Measurements from ENCODE around the gene NFIX.
"Not testable (repeated sequence)": the region's sequence is repeated elsewhere in the genome, so short reads cannot be mapped to it uniquely, and the experiment has no call there.

NFIX gene

DNA sequence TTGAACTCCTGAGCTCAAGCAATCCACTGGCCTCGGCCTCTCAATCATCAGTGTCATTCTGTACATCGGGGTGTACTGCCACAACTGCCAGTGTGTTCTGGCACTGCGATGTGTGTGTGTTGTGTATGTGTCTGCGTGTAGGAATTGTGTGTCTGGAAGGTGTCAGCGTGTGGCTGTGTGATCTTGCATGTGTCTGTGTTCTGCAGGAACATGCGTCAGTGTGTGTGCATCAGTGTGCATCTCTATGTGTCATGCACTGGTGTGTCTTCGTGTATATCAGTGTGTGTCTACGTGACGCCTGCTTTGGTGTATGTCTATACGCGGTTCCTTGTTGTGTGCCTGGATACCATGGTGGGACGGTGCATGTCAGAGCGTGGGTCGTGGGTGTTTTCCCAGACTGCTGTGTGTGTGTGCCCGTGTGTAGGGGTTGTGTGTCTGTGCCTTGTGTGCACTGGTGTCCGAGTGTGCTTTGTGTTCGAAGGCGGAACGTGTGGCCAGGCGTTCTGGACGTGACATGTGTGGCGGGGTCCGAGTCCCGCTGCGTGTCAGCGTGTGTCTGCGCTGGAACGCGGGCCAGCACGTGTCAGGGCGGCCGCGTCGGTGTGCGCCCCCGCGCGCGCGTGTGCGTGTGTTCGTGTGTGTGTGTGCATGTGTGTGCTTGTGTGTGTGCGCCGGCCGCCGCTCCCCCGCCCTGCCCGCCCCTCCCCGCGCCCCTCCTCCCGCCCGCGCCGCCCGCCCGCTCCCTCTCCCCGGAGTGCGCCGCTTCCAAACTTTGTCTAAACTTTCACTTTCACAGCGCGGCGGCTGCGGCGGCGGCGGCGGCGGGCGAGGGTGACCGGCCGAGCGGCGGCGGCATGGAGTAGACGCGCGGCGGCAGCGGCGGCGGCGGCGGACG lies at the start of gene NFIX:
Gene NFIX, plus strand, starts transcription at position 775 of the 895 bp plus-strand sequence. CDS start 363 bp downstream, outside the sequence.
- DNase-seq, result peak; percentile 61

DNA sequence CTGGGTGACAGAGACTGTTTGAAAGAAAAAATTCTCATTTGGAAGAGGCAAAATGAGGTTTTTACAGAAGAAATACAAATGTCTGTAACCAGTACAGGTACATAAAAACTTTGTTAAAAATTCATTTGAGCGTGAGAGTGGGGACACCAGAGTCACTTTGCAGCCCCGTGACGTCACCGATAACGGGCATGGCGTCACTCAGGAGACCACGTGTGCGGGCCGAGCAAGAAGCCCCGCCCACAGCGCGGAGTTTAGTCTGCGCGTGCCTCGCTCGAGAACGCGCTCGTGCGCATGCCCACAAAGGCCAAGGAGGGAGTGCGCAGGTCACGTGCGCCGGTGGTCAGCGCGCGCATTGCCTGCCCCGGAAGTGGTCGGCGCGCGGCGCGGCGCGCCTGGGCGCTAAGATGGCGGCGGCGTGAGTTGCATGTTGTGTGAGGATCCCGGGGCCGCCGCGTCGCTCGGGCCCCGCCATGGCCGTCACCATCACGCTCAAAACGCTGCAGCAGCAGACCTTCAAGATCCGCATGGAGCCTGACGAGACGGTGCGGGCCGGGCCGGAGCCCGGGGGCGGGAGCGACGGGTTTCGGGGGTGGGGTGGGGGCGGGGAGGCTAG lies 49.7 kb upstream of the NFIX start, which contains the start of gene RAD23A:
Gene RAD23A, plus strand, starts transcription at position 384 of the 613 bp plus-strand sequence. Its CDS starts 87 bp downstream, at position 471.
- peak; percentile 98 for DNase-seq

DNA sequence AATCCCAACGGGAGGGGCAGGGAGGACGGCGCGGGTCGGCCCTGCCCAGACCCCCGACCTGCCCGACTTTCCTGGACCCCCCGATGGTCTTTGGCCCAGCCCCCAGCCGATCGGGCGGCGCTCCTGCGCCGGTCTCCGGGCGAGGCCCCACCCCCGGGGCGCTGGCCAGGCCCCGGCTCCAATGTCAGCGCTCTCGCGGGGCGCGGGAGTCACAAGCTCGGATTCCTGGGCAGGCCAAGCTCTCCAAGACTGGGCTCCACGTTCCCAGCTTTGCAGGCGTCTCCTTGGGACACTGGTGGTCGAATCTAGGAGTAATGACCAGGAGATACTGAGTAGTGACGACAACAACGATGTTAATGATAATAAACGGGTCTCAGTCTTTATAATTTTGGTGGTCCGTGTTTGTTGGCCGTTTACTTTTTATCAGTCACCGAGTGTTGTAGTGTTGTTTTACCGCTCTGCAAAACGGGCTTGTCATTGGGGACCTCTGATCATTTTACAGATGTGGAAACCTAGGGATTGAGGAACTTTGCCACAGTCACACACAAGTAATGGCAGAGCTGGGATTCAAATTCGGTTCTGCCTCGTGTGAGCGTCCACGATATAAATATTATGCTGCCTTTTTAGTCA lies 49.1 kb upstream of the NFIX start:
- peak; percentile 66 for DNase-seq

DNA sequence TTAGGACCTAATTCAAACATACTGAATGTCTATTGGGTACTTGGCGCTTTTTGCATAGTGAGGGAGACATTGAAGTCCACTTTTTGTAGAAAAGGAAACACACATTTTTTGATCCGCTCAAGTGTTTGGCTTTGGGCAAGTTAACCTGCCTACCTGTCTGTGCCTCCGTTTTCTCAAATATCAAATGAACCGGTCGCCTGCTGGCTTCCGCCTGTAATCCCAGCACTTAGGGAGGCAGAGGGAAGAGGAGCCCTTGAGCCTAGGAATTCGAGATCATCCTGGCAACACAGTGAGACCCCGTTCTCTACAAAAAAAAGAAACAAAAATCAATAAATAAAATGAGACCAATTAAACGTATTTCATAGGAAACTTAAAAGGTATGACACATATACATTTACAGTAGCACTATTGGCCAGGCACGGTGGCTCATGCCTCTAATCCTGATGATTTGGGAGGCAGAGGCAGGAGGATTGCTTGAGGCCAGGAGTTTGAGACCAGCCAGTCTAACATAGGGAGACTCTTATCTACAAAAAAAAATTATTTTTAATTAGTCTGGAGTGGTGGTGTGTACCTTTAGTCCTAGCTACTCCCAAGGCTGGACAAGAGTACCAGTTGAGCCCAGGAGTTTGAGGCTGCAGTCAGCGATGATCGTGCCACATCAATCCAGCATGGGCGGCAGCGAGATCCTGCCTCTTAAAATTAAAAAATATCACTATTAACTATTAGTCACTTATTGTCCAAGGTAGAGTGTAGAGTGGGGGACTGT lies 48.4 kb upstream of the NFIX start:
- no peak for DNase-seq

DNA sequence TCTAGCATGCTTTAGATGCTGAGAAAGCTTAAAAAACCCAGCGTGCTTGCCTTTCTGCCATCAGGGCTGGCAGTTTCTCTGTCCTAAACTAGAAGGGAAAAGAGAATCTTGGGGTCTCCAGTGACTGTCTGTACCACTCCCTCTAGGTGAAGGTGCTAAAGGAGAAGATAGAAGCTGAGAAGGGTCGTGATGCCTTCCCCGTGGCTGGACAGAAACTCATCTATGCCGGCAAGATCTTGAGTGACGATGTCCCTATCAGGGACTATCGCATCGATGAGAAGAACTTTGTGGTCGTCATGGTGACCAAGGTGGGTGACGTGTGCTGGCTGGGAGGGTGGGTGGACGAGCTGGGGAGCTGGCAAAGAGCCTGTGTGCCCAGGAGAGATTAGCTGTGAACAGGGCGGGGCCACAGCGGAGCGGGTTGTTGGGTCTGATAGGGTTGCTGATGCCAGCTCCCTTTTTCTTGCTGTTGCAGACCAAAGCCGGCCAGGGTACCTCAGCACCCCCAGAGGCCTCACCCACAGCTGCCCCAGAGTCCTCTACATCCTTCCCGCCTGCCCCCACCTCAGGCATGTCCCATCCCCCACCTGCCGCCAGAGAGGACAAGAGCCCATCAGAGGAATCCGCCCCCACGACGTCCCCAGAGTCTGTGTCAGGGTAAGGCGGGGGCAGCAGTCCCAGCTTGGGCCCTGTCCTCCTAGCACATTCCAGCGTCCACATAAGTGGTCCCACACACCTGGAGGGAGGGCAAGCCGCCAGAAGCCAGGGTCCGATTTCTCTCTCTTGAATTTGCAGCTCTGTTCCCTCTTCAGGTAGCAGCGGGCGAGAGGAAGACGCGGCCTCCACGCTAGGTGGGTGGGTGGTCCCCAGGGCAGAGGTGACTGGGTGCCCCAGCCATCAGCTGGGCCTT lies 47.3 kb upstream of the NFIX start:
- no peak for DNase-seq

DNA sequence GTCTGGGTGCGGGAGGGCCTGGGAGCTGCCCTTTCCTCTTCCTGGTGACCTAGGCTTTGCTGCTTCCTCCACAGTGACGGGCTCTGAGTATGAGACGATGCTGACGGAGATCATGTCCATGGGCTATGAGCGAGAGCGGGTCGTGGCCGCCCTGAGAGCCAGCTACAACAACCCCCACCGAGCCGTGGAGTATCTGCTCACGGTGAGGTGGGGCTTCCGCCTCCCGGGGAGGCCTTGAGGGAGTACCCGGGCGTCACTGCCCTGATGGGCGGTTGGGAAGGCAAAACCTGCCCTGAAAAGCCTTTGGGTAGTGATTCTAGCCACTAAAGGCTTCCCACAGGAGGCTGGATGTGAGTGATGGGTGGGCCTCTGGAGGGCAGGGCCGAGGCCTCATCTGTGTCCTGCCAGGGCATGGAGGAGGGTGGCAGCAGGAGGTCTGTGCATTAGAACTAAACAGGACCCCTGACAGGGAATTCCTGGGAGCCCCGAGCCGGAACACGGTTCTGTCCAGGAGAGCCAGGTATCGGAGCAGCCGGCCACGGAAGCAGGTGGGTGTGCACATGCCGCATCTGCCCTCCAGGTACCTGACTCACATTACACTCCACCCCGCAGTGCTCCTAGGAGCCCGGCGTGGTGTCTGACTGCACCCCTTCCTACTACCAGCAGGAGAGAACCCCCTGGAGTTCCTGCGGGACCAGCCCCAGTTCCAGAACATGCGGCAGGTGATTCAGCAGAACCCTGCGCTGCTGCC lies 46.5 kb upstream of the NFIX start:
- DNase-seq, result no peak

DNA sequence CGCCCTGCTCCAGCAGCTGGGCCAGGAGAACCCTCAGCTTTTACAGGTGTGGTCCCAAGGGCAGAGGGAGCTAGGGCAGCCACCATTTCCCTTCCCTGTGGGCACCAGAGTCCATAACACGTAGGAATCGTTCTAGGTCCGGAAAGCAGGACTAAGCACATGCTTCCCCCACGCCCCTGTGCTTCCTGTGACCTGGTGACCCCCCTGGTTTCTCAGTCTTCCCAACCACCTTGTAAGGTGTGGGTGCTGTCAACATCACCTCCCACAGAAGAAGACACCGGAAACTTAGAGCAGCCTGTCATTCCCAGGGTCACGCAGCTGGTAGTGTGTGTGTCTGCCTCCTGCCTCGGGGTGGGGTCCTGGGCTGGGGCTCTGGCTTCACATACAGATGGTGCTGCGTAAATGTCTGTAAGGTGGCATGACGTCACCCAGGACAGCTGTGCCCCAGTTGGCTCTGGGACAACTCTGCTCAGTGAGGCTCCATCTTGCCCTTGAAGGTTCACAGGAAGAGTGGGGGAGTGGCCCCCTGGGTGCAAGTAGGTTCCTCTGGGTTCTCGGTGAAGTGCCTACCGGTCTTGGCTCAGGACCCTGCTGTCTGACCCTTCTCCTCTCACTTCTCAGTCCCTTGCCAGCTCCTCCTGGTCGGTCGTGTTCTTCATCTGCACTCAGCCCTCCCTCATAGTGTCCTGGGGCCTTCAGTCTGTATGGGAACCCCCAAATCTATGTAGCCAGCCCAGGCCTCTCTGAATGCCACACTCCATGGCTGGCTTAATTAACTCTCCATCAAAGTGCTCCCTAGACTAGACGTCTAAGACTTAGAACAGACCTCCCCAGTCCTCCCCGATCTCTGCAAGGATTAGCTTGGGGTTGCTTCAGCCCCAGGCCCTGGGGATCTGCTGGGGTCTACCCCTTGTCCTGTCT lies 45.7 kb upstream of the NFIX start:
- no peak for DNase-seq

DNA sequence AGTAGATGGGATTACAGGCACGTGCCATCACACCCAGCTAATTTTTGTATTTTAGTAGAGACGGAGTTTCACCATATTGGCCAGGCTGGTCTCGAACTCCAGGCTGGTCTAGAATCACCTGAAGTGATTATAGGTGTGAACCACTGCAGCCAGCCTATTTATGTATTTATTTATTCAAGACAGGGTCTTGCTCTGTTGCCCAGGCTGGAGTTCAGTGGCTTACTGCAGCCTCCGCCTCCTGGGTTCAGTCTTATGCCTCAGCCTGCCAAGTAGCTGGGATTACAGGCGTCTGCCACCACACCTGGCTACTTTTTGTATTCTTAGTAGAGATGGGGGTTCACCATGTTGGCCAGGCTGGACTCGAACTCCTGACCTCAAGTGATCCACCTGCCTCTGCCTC lies 43.2 kb upstream of the NFIX start:
- not testable (repeated sequence) for DNase-seq

DNA sequence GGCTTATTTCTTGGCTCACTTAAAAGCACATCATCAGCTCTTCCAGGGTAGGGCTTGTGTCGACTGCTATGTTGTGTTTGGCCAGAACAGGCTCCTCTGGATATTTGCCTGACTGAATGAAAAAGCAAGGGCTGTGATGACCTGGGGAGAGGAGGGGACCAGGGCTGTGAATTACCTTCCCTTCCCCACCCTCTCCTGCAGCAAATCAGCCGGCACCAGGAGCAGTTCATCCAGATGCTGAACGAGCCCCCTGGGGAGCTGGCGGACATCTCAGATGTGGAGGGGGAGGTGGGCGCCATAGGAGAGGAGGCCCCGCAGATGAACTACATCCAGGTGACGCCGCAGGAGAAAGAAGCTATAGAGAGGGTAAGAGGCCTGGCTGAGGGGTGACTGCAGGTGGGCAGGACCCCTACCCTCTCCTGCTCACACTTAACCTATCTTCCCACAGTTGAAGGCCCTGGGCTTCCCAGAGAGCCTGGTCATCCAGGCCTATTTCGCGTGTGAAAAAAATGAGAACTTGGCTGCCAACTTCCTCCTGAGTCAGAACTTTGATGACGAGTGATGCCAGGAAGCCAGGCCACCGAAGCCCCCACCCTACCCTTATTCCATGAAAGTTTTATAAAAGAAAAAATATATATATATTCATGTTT lies 42.7 kb upstream of the NFIX start:
- no peak for DNase-seq

DNA sequence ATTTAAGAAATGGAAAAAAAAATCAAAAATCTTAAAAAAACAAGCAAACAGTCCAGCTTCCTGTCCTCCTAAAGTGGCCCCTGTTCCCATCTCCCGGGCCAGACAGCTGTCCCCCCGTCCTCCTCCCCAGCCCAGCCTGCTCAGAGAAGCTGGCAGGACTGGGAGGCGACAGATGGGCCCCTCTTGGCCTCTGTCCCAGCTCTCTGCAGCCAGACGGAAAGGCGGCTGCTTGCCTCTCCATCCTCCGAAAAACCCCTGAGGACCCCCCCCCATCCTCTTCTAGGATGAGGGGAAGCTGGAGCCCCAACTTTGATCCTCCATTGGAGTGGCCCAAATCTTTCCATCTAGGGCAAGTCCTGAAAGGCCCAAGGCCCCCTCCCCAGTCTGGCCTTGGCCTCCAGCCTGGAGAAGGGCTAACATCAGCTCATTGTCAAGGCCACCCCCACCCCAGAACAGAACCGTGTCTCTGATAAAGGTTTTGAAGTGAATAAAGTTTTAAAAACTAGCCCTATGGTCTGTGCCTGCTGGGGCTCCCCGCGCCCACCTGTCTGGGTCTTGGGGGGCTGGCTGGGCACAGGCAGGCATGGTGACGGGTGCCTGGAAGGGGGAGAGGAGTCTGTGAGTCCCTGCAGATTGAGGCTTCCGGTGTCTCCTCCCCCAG lies 42.0 kb upstream of the NFIX start:
- DNase-seq, result no peak

DNA sequence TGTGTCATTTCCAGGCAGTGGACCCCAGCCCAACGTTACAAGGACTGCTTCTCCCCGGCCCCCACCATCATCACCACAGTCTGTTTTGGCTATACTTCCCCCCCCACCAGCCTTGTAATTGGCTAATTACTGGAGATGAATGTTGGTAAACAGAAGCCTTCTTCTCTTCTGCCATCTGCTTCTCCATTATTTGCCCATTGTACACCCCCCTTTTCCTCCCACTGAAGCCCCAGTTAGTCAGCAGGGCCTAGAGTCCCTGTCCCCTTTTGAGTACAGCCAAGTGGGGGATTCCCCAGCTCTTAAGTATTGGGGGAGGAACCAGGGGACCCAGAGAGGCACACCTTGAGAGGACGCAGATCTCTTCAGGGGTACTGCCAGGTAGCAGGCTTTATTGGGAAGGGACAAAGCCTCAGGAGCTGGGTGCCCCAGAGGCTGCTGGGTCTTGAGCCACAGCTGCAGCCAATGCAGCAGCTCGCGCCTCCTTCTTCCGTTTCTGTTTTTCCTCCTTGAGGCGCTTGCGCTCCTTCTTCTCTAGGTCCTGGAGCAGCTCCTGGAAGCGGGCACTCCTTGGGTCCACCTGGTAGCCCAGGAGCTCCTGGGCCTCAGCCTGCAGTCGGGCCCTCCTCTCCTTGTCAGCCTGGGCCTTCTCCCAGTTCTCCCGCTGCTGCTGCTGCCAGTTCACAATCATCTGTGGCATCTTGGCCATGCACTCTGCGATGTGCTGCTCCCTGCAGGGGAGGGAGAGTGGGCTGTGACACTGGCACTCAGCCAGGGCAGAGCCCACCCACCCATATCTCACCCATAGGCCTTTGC lies 41.3 kb upstream of the NFIX start:
- no peak for DNase-seq

DNA sequence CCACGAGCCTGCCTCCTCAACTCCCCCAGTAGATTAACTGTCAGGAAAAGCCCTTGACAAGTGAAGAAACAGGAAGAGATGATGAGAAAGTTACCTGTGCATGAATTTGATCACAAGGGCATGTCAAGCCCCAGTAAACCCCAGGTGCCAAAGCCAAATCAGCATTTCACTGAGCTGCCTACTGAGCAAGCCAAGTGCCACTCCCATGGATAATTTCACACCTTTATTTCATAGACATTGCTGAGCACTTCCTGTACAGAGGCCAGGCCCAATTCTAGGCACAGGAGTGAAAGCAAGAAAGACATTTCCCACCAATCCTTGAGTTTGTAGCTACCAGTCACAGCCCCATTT lies 40.7 kb upstream of the NFIX start:
- DNase-seq, result no peak

DNA sequence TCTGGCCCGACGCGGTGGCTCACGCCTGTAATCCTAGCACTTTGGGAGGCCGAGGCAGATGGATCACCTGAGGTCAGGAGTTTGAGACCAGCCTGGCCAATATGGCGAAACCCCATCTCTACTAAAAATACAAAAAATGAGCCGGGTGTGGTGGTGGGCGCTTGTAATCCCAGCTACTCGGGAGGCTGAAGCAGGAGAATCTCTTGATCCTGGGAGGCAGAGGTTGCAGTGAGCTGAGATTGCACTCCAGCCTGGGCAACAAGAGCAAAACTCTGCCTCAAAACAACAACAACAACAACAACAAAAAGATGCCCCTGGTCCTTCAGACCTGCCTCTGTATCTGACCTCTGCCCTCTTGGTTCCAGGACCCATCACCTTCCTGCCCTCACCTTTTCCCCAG lies 39.7 kb upstream of the NFIX start:
- DNase-seq, result not testable (repeated sequence)

DNA sequence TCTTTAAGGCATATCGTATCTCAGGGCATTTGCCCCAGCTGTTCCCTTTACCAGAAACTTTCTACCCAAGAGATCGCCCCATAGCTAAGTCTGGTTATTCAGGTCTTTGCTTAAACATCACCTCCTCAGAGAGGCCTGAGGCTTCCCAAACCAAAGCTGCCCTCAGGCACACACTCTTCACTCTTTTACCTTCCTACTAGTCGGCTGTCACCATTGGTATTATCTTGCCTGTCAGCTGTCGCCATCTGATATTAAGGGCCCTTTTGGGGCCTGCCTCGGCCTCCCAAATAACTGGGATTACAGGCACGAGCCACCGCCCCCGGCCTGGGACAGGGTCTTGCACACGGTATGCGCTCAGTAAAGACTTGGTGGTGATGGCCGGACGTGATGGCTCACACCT lies 39.3 kb upstream of the NFIX start:
- no peak for DNase-seq

DNA sequence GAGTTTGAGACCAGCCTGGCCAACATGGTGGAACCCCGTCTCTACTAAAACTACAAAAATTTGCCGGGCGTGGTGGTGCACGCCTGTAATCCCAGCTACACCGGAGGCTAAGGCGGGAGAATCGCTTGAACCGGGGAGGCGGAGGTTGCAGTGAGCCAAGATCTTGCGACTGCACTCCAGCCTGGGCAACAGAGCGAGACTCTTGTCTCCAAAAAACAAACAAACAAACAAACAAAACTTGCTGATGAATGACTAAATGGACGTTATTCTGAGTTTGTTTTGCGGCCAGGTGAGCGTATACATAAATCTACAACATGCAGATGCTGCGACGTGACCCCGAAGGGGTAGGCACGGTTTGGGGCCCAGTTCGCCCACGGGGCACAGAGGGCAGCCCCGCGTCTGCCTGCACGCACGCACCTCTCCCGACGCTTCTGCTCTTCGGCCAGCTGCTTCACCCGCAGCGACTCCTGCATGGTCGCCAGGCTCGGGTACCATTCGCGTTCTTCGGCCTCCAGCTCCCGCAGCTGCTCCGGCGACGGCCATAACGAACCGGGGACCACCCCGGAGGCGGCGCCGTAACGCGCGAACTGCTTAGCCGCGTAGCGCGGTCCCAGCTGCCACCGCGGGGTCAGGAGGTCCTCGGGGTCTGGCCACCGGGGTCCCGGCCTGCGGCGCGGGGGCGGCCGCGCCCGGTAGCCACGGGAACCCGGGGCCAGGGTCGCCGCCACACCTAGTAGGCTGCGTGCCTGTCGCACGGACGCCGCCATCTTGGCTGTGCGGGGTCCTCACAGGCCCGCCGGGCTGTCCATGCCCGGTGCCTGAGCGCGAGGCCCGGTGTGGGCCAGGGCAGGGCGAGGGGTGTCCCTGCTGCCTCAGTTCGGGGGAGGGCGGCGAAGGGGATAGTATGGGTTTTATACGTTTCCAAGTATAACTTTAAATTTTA lies 38.6 kb upstream of the NFIX start, which contains the start of gene GADD45GIP1:
Gene GADD45GIP1, minus strand, starts transcription at position 778 of the 943 bp plus-strand sequence. Its CDS starts 11 bp downstream, at position 767.
- peak; percentile 88 for DNase-seq

DNA sequence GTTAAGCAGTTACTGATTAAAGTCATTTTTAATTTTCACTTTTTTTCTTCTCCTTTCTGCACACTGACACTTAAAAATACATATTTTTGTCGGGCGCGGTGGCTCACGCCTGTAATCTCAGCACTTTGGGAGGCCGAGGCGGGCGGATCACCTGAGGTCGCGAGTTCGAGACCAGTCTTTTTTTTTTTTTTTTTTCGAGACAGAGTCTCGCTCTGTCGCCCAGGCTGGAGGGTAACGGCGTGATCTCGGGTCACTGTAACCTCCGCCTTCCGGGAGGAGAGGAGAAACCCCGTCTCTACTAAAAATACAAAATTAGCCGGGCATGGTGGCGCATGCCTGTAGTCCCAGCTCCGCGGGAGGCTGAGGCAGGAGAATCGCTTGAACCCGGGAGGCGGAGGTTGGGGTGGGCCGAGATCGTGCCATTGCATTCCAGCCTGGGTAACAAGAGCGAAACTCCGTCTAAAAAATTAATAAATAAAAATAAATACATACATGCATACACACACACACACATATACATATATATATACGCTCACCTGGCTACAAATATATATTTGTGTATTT lies 37.8 kb upstream of the NFIX start:
- DNase-seq, result not testable (repeated sequence)

Data from activated naive CD4-positive, alpha-beta T cell treated with Interleukin-2 at 50 U/mL for 16 hours (primary cell).